Choroid plexus epithelial cell (primary cell): ENCODE measurements around the gene SLC29A4.
"Not testable (repeated sequence)": the region's sequence is repeated elsewhere in the genome, so short reads cannot be mapped to it uniquely, and the experiment has no call there.

ENCODE experiments used
- DNase-seq: peaks from one replicate; pipeline ENCODE4 v3.0.0-alpha.2; 2010; ENCODE audit warnings: low read depth
- H3K4me3 ChIP-seq: 2 replicates; pipeline ENCODE4 v1.5.1; 2011; ENCODE audit warnings: low read depth, mild to moderate bottlenecking, control low read depth, low read length, moderate library complexity
- CTCF ChIP-seq: conservative IDR thresholded peaks from 2 replicates; pipeline ENCODE4 v1.5.1; 2011; ENCODE audit warnings: low read depth, mild to moderate bottlenecking, control low read depth, inconsistent platforms, low read length, moderate library complexity

The SLC29A4 gene

GRCh38 chr7:5303061-5303460, 20.3 kb downstream of the SLC29A4 start:
- DNase-seq, result no peak
- H3K4me3 ChIP-seq, result no peak overlapping the region
- no peak for TF ChIP-seq CTCF

GRCh38 chr7:5303591-5304505, 21.1 kb downstream of the SLC29A4 start:
- DNase-seq, result no peak
- TF ChIP-seq CTCF, result no peak
- no peak overlapping the region for H3K4me3 ChIP-seq

DNA sequence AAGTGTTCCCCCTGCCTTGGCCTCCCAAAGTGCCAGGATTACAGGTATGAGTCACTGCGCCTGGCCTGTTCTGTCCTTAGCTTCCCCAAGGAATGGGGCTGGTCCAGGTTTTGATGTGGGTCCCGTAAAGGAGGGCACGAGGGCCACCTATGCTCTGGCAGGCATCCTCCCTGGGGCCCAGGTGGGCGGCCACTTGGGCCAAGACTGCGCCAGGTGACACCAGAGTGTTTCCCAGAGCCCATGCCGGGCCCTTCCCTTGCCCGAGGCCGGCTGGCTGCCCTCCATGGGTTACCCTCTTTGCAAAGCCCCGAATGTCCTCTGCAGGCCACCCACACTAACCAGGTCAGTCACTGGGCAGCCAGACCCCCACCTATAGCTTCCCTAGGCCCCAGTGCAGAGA, 22.3 kb downstream of the SLC29A4 start:
- DNase-seq, H3K4me3 ChIP-seq: not testable (repeated sequence)

DNA sequence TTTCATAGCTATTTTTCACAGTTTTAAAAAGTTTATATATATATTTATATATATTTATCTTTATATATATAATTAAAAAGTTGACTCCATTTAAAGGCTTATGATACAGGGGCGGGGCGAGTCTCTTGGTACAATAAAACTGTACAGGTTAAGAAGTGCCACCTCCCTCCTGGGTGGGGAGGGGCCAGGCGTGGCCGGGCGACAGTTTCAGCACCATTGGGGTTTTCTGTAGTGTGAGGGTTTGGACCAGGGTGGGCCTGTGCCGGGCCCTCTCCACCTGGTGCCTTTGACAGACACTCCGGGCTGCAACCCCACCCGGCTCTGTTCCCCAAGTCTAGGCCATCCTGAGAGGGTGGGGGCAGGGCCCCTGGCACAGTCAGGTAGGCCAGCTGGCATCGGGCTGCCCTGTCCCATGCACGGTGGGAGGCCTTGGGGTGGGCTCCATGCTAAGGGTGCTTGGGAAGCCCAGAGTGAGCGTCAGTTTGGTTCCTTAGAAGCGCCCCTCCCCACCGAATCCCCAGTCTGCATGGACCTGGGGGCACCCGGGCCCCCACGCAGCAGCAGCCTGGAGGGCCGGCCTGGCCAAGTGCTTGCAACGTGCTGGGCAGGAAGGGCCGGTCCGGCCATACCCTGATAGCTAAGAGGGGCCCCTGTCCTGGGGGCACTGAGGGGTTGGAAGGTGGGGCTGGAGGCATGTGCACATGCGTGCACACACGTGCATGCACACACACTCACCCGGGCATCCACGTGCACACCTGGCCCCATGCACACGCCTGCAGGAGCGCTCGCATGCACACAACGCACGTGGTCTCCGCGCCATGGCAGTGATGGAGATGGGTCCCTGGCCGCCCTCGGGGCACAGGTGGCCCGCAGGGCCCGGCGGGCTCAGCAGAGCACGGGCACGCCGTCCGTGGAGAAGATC, 24.7 kb downstream of the SLC29A4 start:
- not testable (repeated sequence) for DNase-seq, H3K4me3 ChIP-seq

DNA sequence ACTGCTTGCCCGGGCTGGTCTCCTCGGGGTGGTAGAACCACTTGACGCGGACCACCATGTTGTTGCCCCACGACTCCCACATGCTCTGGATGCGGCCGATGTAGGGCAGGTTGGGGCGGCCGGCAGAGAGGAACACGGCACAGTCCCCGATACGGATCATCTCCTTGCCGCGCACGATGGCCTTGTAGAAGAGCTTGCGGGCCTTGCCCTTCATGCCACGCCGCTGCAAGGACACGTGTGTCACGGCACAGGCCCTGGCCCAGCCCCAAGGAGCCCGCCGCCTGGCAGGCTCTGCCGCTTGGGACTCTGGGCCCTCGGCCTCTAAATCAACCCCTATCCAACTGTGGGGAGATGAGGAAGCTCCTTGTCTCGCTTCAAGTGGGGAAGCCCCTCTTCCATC, 26.4 kb downstream of the SLC29A4 start:
- TF ChIP-seq CTCF, result no peak
- DNase-seq, result no peak
- H3K4me3 ChIP-seq, result no peak overlapping the region

- no peak for DNase-seq
- H3K4me3 ChIP-seq, result no peak overlapping the region
- no peak for TF ChIP-seq CTCF
Measured at GRCh38 chr7:5310822-5311405, 28.2 kb downstream of the SLC29A4 start.

GRCh38 chr7:5312276-5313070, 29.7 kb downstream of the SLC29A4 start:
- not testable (repeated sequence) for DNase-seq, H3K4me3 ChIP-seq

- DNase-seq, result not testable (repeated sequence)
Measured at GRCh38 chr7:5313076-5313885, 30.5 kb downstream of the SLC29A4 start.

More at GRCh38 chr7:5313076-5313885, 30.5 kb downstream of the SLC29A4 start:
- not testable (repeated sequence) for H3K4me3 ChIP-seq
